ENCODE measurements around the gene SAMD1. TPM values are rescaled to one million over a fixed set of nuclear protein-coding genes. Genes with fewer than 3 reads are reported as not detected.

The SAMD1 gene
- total and polyA plus RNA-seq, 9 of the 15 experiments (the other 6 are each of a cell fraction or from before 2014, with no cell fraction given), result 2.9 to 96.0 (median 43.5) TPM

GRCh38 chr19:14059652-14060155 lies 30.8 kb downstream of the SAMD1 start (continued):
- peak; percentile 33; the same call in 1 of the 2 replicates for TF ChIP-seq PKNOX1 (IDR thresholded peaks at IDR 0.05)
- TF ChIP-seq L3MBTL2 (IDR thresholded peaks at IDR 0.05), result peak; percentile 59; the same call in 1 of the 2 replicates
- no peak for TF ChIP-seq TGIF2 (CRISPR knock-in tag; IDR thresholded peaks at IDR 0.05)

GRCh38 chr19:14059093-14059480 lies 31.5 kb downstream of the SAMD1 start:
- FAIRE-seq, result peak; percentile 52
- TF ChIP-seq BRCA1 (IDR thresholded peaks at IDR 0.05), result no peak
- TF ChIP-seq BRCA1 (CRISPR knock-in tag; IDR thresholded peaks at IDR 0.05), result no peak
- TF ChIP-seq GTF2F1 (IDR thresholded peaks at IDR 0.05; ENCODE audit: low read depth, low read length), result no peak
- TF ChIP-seq ZC3H11A (IDR thresholded peaks at IDR 0.05; ENCODE audit: low read depth, low read length), result no peak
- no peak for TF ChIP-seq CC2D1A (IDR thresholded peaks at IDR 0.05)
- 0 out of 2 replicates have a peak, but pooled peaks have one; percentile 16 for TF ChIP-seq ZFX (CRISPR knock-in tag; IDR thresholded peaks at IDR 0.05)
- TF ChIP-seq NR3C1 (CRISPR knock-in tag; IDR thresholded peaks at IDR 0.05), result no peak
- no peak for TF ChIP-seq AFF4 (CRISPR knock-in tag; IDR thresholded peaks at IDR 0.05)
- no peak for TF ChIP-seq PCBP1 (IDR thresholded peaks at IDR 0.05; ENCODE audit: low read depth, low read length, poor library complexity, severe bottlenecking)
- no peak for TF ChIP-seq L3MBTL2 (IDR thresholded peaks at IDR 0.05)
- TF ChIP-seq EP300 (IDR thresholded peaks at IDR 0.05; ENCODE audit: low read length), result no peak
- no peak for TF ChIP-seq NFIC (IDR thresholded peaks at IDR 0.05)
- no peak for TF ChIP-seq HMGN3 (IDR thresholded peaks at IDR 0.05; ENCODE audit: borderline replicate concordance, extremely low read depth, insufficient read length, low read depth, low read length)
- no peak for TF ChIP-seq SETDB1 (IDR thresholded peaks at IDR 0.05; ENCODE audit: low read length)
- TF ChIP-seq CHD4 (IDR thresholded peaks at IDR 0.05; ENCODE audit: insufficient read depth, insufficient replicate concordance, low read depth, low read length, poor library complexity, severe bottlenecking), result peak; percentile 50
- TF ChIP-seq NR1H2 (CRISPR knock-in tag; IDR thresholded peaks at IDR 0.05), result no peak

More at GRCh38 chr19:14059093-14059480, 31.5 kb downstream of the SAMD1 start:
- Histone ChIP-seq H3K4me1 (replicated peaks in 1 of 2; ENCODE audit: control insufficient read depth in 2 of 2, insufficient read depth in 2 of 2, low read length in 2 of 2) (peaks cover 36 to 61% of the 10 kb centered on the region in 2 experiments), H3K9me3 (replicated peaks; ENCODE audit: control insufficient read depth, insufficient read depth, low read depth, low read length) (no peaks in the 10 kb centered on the region), H4K20me1 (replicated peaks; ENCODE audit: control insufficient read depth, insufficient read depth, low read length) (no peaks in the 10 kb centered on the region), H3K4me3 (no peak overlapping the region), H3K79me2 (ENCODE audit: control insufficient read depth, insufficient read depth, low read length) (no peaks in the 10 kb centered on the region), H3K9me1 (ENCODE audit: control insufficient read depth, insufficient read depth, low read length) (no peaks in the 10 kb centered on the region), H3K27me3 (ENCODE audit: control insufficient read depth in 2 of 2, insufficient read depth in 2 of 2, low read length in 2 of 2) (no peaks in the 10 kb centered on the region), H3K36me3 (ENCODE audit: control insufficient read depth, insufficient read depth, low read length) (no peaks in the 10 kb centered on the region), H3K27ac (ENCODE audit: extremely low read depth, low read depth, low read length) (no peak overlapping the region), H3K4me2 (ENCODE audit: insufficient read depth, low read length) (peak overlapping the region; percentile 33; the same call in 1 of the 2 replicates), H3K9ac (ENCODE audit: insufficient read depth in 1 of 2, low read depth in 2 of 2, low read length in 2 of 2) (peak overlapping the region in 1 of 2 experiments; percentile 22; a peak in 1 of 4 replicates), H2AFZ (ENCODE audit: low read depth, low read length) (peak overlapping the region; percentile 67)
- DNase-seq (ENCODE audit: extremely low read depth in 1 of 4, low spot score in 3 of 4) (peak; percentile 60 to 65 (median 62)), ATAC-seq (peak; percentile 55; the same call in 2 of the 3 replicates)
- POLR2A ChIA-PET, result interaction anchor here (0.6 to 2.4 kb wide), 5 partner anchors 27 to 174 kb away, joined by 3 to 8 read pairs (median 4); partner anchors contain the start of genes DCAF15 and IL27RA
- no TSS peak for BruUV-seq (replicated peaks)
- in situ Hi-C loops (cut with MboI) (loop anchor here (25.0 kb wide), 1 partner anchor 472 kb away; no protein-coding TSS in a partner anchor), intact Hi-C loops (cut with micrococcal nuclease) (no loop called here)
- WGBS (ENCODE audit: insufficient coverage, low coverage, missing lambda C conversion rate), result 19% methylated on average over 15 of the region's 15 CpGs
- CTCF ChIA-PET (ENCODE audit: low intra/inter-chr PET ratio), result interaction anchor here (1.4 kb wide), 1 partner anchor 179 kb away, joined by 3 read pairs; no protein-coding TSS in a partner anchor
